GM23338 (cell line): ENCODE measurements around the gene COP1. TPM values are rescaled to one million over a fixed set of nuclear protein-coding genes. Genes with fewer than 3 reads are reported as not detected.

Experiments used
- ATAC-seq: fragments of 200-7000 bp; cut with Tn5 transposase; 3 replicates; pipeline ENCODE4 v1.9.1; 2020
- DNase-seq: peaks from one replicate; pipeline ENCODE4 v3.0.0-alpha.2; 2015; ENCODE audit warnings: low spot score
- H2AFZ ChIP-seq: fragments of 200-600 bp; sonication (generic); 2 replicates; pipeline ENCODE4 v1.8.0; 2016; ENCODE audit warnings: antibody characterized with exemption, mild to moderate bottlenecking, moderate library complexity
- H3F3A ChIP-seq: fragments of 200-600 bp; sonication (generic); replicated peaks from 2 replicates; pipeline ENCODE4 v1.8.0; 2017; ENCODE audit warnings: antibody characterized with exemption, mixed run types, low read depth
- H3K27ac ChIP-seq: fragments of 200-600 bp; sonication (generic); 2 replicates; pipeline ENCODE4 v1.6.1; 2016; ENCODE audit warnings: low read depth
- H3K27me3 ChIP-seq: fragments of 200-600 bp; sonication (generic); 2 replicates; pipeline ENCODE4 v1.8.0; 2016; ENCODE audit warnings: mild to moderate bottlenecking, mixed run types, moderate library complexity; ENCODE audit not compliant: insufficient read depth
- H3K36me3 ChIP-seq: fragments of 200-600 bp; sonication (generic); 2 replicates; pipeline ENCODE4 v1.8.0; 2016; ENCODE audit warnings: mild to moderate bottlenecking; ENCODE audit not compliant: insufficient read depth
- H3K4me1 ChIP-seq: fragments of 200-600 bp; sonication (generic); 2 replicates; pipeline ENCODE4 v1.8.0; 2016; ENCODE audit warnings: mild to moderate bottlenecking, moderate library complexity; ENCODE audit not compliant: insufficient read depth
- H3K4me2 ChIP-seq: fragments of 200-600 bp; sonication (generic); 2 replicates; pipeline ENCODE4 v1.7.1; 2017; ENCODE audit warnings: mixed run types
- H3K4me3 ChIP-seq: fragments of 200-600 bp; sonication (generic); 2 replicates; pipeline ENCODE4 v1.6.1; 2016; ENCODE audit warnings: mixed run types
- H3K79me2 ChIP-seq: fragments of 200-600 bp; sonication (generic); replicated peaks from 2 replicates; pipeline ENCODE4 v1.8.0; 2017; ENCODE audit warnings: mild to moderate bottlenecking; ENCODE audit not compliant: insufficient read depth
- H3K9me2 ChIP-seq: fragments of 200-600 bp; sonication (generic); 2 replicates; pipeline ENCODE4 v1.8.0; 2017; ENCODE audit not compliant: insufficient read depth
- H4K20me1 ChIP-seq: fragments of 200-600 bp; sonication (generic); replicated peaks from 2 replicates; pipeline ENCODE4 v1.8.0; 2017; ENCODE audit warnings: mild to moderate bottlenecking; ENCODE audit not compliant: insufficient read depth
- H3K27ac Mint-ChIP-seq: 2 replicates; pipeline ENCODE4 v1.8.0; 2020; ENCODE audit warnings: inconsistent platforms, mild to moderate bottlenecking, moderate library complexity, mixed read lengths
- H3K27me3 Mint-ChIP-seq: 3 replicates; pipeline ENCODE4 v1.8.0; 2022; ENCODE audit warnings: low read depth, mild to moderate bottlenecking, moderate library complexity, mixed read lengths, inconsistent platforms; ENCODE audit not compliant: insufficient read depth, poor library complexity
- H3K36me3 Mint-ChIP-seq: 3 replicates; pipeline ENCODE4 v1.8.0; 2021; ENCODE audit warnings: low read depth, mild to moderate bottlenecking, inconsistent platforms, moderate library complexity, mixed read lengths
- H3K4me1 Mint-ChIP-seq: 3 replicates; pipeline ENCODE4 v1.8.0; 2020; ENCODE audit warnings: mild to moderate bottlenecking, inconsistent platforms, mixed read lengths
- H3K4me3 Mint-ChIP-seq: 3 replicates; pipeline ENCODE4 v1.8.0; 2021; ENCODE audit warnings: moderate library complexity, mild to moderate bottlenecking, inconsistent platforms, mixed read lengths
- H3K9me3 Mint-ChIP-seq: 3 replicates; pipeline ENCODE4 v1.8.0; 2020; ENCODE audit warnings: moderate library complexity, mild to moderate bottlenecking, inconsistent platforms, mixed read lengths
- EZH2 ChIP-seq: fragments of 200-600 bp; sonication (generic); IDR thresholded peaks from one replicate; pipeline ENCODE4 v1.8.0; 2017; ENCODE audit warnings: antibody characterized with exemption, mild to moderate bottlenecking, low read depth; ENCODE audit not compliant: unreplicated experiment
- EZH2phosphoT487 ChIP-seq: fragments of 200-600 bp; sonication (generic); IDR thresholded peaks from one replicate; pipeline ENCODE4 v1.8.1; 2018; ENCODE audit warnings: antibody characterized with exemption; ENCODE audit not compliant: unreplicated experiment
- NANOG ChIP-seq: IDR thresholded peaks from 2 replicates; pipeline ENCODE4 v1.6.1; 2016; ENCODE audit warnings: antibody characterized with exemption, borderline replicate concordance
- POLR2AphosphoS5 ChIP-seq: IDR thresholded peaks from 2 replicates; pipeline ENCODE4 v1.6.1; 2016; ENCODE audit warnings: antibody characterized with exemption, low read depth
- polyA plus RNA-seq: library from polyadenylated mRNA; unstranded; fragments of >200 nt; fragmentation: Nextera tagmentation; extraction: Ambion mirVana; gene quantifications from 2 replicates; pipeline ENCODE4 v1.2.1, GENCODE V29; 2016
- total RNA-seq: library from RNA; depleted of rRNA; stranded (reverse); fragments of >200 nt; shearing (Covaris generic); gene quantifications from 2 replicates; pipeline ENCODE4 v1.2.3, GENCODE V29; 2014
- TF ChIP-seq, protein P1 (sequence below): fragments of 250-450 bp; sonication (Bioruptor Pico); IDR thresholded peaks from 2 replicates; pipeline ENCODE4 v1.5.0; 2020; ENCODE audit warnings: mild to moderate bottlenecking, moderate library complexity
- TF ChIP-seq, protein P2 (sequence below): IDR thresholded peaks from one replicate; pipeline ENCODE4 v1.6.1; 2018; ENCODE audit warnings: antibody characterized with exemption; ENCODE audit not compliant: unreplicated experiment

Gene COP1
- total and polyA plus RNA-seq, 2 experiments from 2014 or later, result 54.0 to 54.9 TPM

GRCh38 chr1:176187001-176187400 is 20.1 kb downstream of the COP1 start (continued):
- TF ChIP-seq, protein P1, sequence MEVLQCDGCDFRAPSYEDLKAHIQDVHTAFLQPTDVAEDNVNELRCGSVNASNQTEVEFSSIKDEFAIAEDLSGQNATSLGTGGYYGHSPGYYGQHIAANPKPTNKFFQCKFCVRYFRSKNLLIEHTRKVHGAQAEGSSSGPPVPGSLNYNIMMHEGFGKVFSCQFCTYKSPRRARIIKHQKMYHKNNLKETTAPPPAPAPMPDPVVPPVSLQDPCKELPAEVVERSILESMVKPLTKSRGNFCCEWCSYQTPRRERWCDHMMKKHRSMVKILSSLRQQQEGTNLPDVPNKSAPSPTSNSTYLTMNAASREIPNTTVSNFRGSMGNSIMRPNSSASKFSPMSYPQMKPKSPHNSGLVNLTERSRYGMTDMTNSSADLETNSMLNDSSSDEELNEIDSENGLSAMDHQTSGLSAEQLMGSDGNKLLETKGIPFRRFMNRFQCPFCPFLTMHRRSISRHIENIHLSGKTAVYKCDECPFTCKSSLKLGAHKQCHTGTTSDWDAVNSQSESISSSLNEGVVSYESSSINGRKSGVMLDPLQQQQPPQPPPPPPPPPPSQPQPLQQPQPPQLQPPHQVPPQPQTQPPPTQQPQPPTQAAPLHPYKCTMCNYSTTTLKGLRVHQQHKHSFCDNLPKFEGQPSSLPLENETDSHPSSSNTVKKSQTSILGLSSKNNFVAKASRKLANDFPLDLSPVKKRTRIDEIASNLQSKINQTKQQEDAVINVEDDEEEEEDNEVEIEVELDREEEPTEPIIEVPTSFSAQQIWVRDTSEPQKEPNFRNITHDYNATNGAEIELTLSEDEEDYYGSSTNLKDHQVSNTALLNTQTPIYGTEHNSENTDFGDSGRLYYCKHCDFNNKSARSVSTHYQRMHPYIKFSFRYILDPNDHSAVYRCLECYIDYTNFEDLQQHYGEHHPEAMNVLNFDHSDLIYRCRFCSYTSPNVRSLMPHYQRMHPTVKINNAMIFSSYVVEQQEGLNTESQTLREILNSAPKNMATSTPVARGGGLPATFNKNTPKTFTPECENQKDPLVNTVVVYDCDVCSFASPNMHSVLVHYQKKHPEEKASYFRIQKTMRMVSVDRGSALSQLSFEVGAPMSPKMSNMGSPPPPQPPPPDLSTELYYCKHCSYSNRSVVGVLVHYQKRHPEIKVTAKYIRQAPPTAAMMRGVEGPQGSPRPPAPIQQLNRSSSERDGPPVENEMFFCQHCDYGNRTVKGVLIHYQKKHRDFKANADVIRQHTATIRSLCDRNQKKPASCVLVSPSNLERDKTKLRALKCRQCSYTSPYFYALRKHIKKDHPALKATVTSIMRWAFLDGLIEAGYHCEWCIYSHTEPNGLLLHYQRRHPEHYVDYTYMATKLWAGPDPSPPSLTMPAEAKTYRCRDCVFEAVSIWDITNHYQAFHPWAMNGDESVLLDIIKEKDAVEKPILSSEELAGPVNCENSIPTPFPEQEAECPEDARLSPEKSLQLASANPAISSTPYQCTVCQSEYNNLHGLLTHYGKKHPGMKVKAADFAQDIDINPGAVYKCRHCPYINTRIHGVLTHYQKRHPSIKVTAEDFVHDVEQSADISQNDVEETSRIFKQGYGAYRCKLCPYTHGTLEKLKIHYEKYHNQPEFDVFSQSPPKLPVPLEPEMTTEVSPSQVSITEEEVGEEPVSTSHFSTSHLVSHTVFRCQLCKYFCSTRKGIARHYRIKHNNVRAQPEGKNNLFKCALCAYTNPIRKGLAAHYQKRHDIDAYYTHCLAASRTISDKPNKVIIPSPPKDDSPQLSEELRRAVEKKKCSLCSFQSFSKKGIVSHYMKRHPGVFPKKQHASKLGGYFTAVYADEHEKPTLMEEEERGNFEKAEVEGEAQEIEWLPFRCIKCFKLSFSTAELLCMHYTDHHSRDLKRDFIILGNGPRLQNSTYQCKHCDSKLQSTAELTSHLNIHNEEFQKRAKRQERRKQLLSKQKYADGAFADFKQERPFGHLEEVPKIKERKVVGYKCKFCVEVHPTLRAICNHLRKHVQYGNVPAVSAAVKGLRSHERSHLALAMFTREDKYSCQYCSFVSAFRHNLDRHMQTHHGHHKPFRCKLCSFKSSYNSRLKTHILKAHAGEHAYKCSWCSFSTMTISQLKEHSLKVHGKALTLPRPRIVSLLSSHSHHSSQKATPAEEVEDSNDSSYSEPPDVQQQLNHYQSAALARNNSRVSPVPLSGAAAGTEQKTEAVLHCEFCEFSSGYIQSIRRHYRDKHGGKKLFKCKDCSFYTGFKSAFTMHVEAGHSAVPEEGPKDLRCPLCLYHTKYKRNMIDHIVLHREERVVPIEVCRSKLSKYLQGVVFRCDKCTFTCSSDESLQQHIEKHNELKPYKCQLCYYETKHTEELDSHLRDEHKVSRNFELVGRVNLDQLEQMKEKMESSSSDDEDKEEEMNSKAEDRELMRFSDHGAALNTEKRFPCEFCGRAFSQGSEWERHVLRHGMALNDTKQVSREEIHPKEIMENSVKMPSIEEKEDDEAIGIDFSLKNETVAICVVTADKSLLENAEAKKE (CRISPR knock-in tag), result no peak
- TF ChIP-seq NANOG (no peak), EZH2phosphoT487 (no peak), POLR2AphosphoS5 (no peak)
- TF ChIP-seq, protein P2, sequence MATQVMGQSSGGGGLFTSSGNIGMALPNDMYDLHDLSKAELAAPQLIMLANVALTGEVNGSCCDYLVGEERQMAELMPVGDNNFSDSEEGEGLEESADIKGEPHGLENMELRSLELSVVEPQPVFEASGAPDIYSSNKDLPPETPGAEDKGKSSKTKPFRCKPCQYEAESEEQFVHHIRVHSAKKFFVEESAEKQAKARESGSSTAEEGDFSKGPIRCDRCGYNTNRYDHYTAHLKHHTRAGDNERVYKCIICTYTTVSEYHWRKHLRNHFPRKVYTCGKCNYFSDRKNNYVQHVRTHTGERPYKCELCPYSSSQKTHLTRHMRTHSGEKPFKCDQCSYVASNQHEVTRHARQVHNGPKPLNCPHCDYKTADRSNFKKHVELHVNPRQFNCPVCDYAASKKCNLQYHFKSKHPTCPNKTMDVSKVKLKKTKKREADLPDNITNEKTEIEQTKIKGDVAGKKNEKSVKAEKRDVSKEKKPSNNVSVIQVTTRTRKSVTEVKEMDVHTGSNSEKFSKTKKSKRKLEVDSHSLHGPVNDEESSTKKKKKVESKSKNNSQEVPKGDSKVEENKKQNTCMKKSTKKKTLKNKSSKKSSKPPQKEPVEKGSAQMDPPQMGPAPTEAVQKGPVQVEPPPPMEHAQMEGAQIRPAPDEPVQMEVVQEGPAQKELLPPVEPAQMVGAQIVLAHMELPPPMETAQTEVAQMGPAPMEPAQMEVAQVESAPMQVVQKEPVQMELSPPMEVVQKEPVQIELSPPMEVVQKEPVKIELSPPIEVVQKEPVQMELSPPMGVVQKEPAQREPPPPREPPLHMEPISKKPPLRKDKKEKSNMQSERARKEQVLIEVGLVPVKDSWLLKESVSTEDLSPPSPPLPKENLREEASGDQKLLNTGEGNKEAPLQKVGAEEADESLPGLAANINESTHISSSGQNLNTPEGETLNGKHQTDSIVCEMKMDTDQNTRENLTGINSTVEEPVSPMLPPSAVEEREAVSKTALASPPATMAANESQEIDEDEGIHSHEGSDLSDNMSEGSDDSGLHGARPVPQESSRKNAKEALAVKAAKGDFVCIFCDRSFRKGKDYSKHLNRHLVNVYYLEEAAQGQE, result no peak

- no peak for TF ChIP-seq EZH2
- no peak for TF ChIP-seq POLR2AphosphoS5
- Histone ChIP-seq H3F3A (no peaks in the 10 kb centered on the region), H3K36me3 (no peaks in the 10 kb centered on the region), H3K4me1 (peaks cover 10% of the 10 kb centered on the region), H3K4me2 (no peak overlapping the region), H3K4me3 (no peak overlapping the region), H2AFZ (no peak overlapping the region), H3K27ac (no peak overlapping the region), H3K9me2 (no peaks in the 10 kb centered on the region), H3K27me3 (no peaks in the 10 kb centered on the region), H3K79me2 (peaks cover 77% of the 10 kb centered on the region), H4K20me1 (peaks cover 20% of the 10 kb centered on the region; the same call in 1 of the 2 replicates)
- Mint-ChIP-seq H3K4me3 (no peak overlapping the region), H3K36me3 (0 out of 3 replicates have a peak, but pooled peaks cover 6% of the 10 kb centered on the region), H3K27ac (no peak overlapping the region), H3K9me3 (no peaks in the 10 kb centered on the region), H3K27me3 (no peaks in the 10 kb centered on the region), H3K4me1 (peaks cover 18% of the 10 kb centered on the region)
- ATAC-seq (no peak), DNase-seq (no peak)
Observed at GRCh38 chr1:176183618-176184017, 23.5 kb downstream of the COP1 start.
